Glutamatergic neuron (in vitro differentiated cells): Measurements from ENCODE around the gene STIM2. TPM values are rescaled to one million over a fixed set of nuclear protein-coding genes. Genes with fewer than 3 reads are reported as not detected.
A peak's percentile ranks its signal among the peaks of the same experiment; 100 is the strongest.
"Not testable (repeated sequence)": the region's sequence is repeated elsewhere in the genome, so short reads cannot be mapped to it uniquely, and the experiment has no call there.

ENCODE experiments used
- DNase-seq: peaks from one replicate; pipeline ENCODE4 v3.0.0; 2022
- H3K27ac Mint-ChIP-seq: one replicate; pipeline ENCODE4 v1.8.0; 2020; ENCODE audit warnings: mild to moderate bottlenecking, mixed read lengths, inconsistent platforms; ENCODE audit not compliant: unreplicated experiment
- H3K27me3 Mint-ChIP-seq: one replicate; pipeline ENCODE4 v1.8.0; 2020; ENCODE audit warnings: mild to moderate bottlenecking, moderate library complexity, mixed read lengths, inconsistent platforms; ENCODE audit not compliant: unreplicated experiment
- H3K36me3 Mint-ChIP-seq: one replicate; pipeline ENCODE4 v1.8.0; 2020; ENCODE audit warnings: mild to moderate bottlenecking, mixed read lengths, inconsistent platforms; ENCODE audit not compliant: unreplicated experiment
- H3K4me1 Mint-ChIP-seq: one replicate; pipeline ENCODE4 v1.8.0; 2020; ENCODE audit warnings: mild to moderate bottlenecking, low read depth, mixed read lengths, inconsistent platforms; ENCODE audit not compliant: unreplicated experiment
- H3K4me3 Mint-ChIP-seq: one replicate; pipeline ENCODE4 v1.8.0; 2020; ENCODE audit warnings: mild to moderate bottlenecking, mixed read lengths, inconsistent platforms; ENCODE audit not compliant: unreplicated experiment
- H3K9me3 Mint-ChIP-seq: one replicate; pipeline ENCODE4 v1.8.0; 2020; ENCODE audit warnings: mild to moderate bottlenecking, moderate library complexity, mixed read lengths, inconsistent platforms; ENCODE audit not compliant: unreplicated experiment
- CTCF ChIP-seq: fragments of 200-600 bp; sonication (generic); IDR thresholded peaks from one replicate; pipeline ENCODE4 v1.5.0; 2021; ENCODE audit not compliant: partially characterized antibody, unreplicated experiment
- long read RNA-seq: library from polyadenylated mRNA; unstranded; transcript quantifications from one replicate; pipeline ENCODE4 v2.0.0, GENCODE V29; 2020; ENCODE audit not compliant: unreplicated experiment
- total RNA-seq: library from RNA; stranded (reverse); fragmentation: NEBNext Ultra II Directional; extraction: Animal tissue kit (Norgen Biotek cat#: 25700); gene quantifications from one replicate; pipeline ENCODE4 v1.2.1, GENCODE V29; 2021; ENCODE audit not compliant: unreplicated experiment

Gene STIM2
- 28.2 TPM for total RNA-seq
- long read RNA-seq, full-length matches to known transcripts = 1 of 4 reads
- long read RNA-seq, partial matches to known transcripts = 0 of 4 reads
- long read RNA-seq, other reads (novel, unspliced or antisense) = 3 of 4 reads

- Mint-ChIP-seq H3K27ac (peak within 1 kb of the TSS; percentile 96), H3K27me3 (peaks cover 10% of the 10 kb centered on the region), H3K4me3 (peak within 1 kb of the TSS; percentile 97), H3K9me3 (peaks cover 17% of the 10 kb centered on the region), H3K4me1 (peaks cover 38% of the 10 kb centered on the region), H3K36me3 (no peaks in the 10 kb centered on the region)
- peak; percentile 59 for TF ChIP-seq CTCF
- DNase-seq = peak; percentile 98
These were observed at the start of gene STIM2 for GRCh38 chr4:26860157-26860921. TSS of gene STIM2 (plus strand) at chr4:26860841.

GRCh38 chr4:26811571-26811970, 49.1 kb upstream of the STIM2 start:
- not testable (repeated sequence) for H3K9me3 Mint-ChIP-seq, H3K27ac Mint-ChIP-seq, H3K4me3 Mint-ChIP-seq

GRCh38 chr4:26812049-26812714, 48.5 kb upstream of the STIM2 start:
- Mint-ChIP-seq H3K4me1 (peaks cover 5% of the 10 kb centered on the region), H3K4me3 (no peak overlapping the region), H3K27ac (no peak overlapping the region), H3K9me3 (peaks cover 3% of the 10 kb centered on the region), H3K36me3 (peaks cover 15% of the 10 kb centered on the region), H3K27me3 (no peaks in the 10 kb centered on the region)
- DNase-seq = no peak
- TF ChIP-seq CTCF = no peak

More at GRCh38 chr4:26811571-26811970, 49.1 kb upstream of the STIM2 start:
- peaks cover 15% of the 10 kb centered on the region for H3K36me3 Mint-ChIP-seq
- not testable (repeated sequence) for H3K27me3 Mint-ChIP-seq, DNase-seq, H3K4me1 Mint-ChIP-seq

DNA sequence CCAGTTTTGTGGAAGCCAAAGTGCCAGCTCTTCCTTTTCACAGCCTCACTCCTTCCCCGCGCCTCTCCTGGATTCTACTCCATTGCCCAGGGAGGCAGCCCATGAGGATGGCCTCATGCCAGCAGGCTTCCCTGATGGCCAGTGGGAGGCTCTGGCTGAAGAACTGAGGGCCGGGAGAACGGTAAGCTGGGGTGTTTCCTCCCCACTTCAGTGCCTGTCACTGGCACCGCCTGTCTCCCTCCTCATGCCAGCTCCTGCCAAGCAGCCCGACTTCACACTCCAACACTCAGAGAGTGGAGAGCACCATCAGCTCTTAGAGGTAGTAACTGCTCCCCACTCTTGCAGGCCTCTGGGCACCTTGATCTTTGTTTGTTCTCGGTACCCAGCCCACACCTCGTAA, 46.9 kb upstream of the STIM2 start:
- DNase-seq = no peak
- peaks cover 15% of the 10 kb centered on the region for H3K36me3 Mint-ChIP-seq
- H3K4me1 Mint-ChIP-seq = no peaks in the 10 kb centered on the region
- TF ChIP-seq CTCF = no peak
- H3K9me3 Mint-ChIP-seq = peaks cover 3% of the 10 kb centered on the region
- H3K27ac Mint-ChIP-seq = no peak overlapping the region
- no peak overlapping the region for H3K4me3 Mint-ChIP-seq
- H3K27me3 Mint-ChIP-seq = no peaks in the 10 kb centered on the region

DNA sequence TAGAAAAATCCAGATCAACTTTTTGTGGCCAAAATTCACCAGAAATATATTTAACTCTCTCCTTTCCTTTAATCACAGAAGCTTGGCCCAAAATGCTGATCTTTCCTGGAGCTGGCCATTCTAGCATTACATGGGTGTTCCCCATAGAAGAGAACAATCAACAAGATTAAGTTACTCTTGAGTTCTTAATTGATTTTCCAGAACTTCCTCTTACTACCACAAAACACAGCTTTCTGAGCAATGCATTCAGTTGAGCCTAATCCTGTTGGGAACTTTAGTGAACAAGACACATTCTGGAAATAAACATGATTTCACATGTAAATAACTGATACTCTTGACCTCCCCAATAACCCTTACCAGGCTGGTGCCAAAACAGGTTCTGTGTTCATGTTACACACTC, 45.4 kb upstream of the STIM2 start:
- no peak overlapping the region for H3K27ac Mint-ChIP-seq

More for the DNA sequence above, 45.4 kb upstream of the STIM2 start:
- Mint-ChIP-seq H3K4me1 (no peaks in the 10 kb centered on the region), H3K9me3 (peaks cover 3% of the 10 kb centered on the region), H3K4me3 (no peak overlapping the region), H3K36me3 (peaks cover 13% of the 10 kb centered on the region), H3K27me3 (no peaks in the 10 kb centered on the region)
- no peak for TF ChIP-seq CTCF
- DNase-seq = no peak
